Measurements from ENCODE around the gene HSD17B3.
"Not testable (repeated sequence)": the region's sequence is repeated elsewhere in the genome, so short reads cannot be mapped to it uniquely, and the experiment has no call there.

Gene HSD17B3

DNA sequence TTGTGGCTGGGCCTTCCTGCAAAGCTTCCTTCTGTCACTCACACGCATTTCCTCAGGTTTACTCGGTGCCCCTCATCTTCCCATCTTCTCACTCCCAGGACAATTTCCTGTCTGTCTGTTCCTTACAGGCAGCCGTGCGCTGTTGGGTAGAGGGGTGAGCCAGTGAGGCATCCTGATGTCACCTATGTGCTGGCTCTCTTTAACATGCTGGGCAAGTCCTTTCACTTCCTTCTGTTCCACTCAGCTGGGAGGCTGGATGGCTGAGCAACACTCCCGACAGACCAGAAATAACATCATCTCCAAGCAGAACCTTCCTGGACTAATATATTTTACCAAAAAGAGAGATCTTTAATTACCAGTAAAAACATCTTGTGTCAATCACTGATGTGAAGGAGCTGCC, 103.0 kb downstream of the HSD17B3 start:
- H3K27me3 ChIP-seq (ENCODE audit: insufficient read depth, low read depth, severe bottlenecking) = no peaks in the 10 kb centered on the region
- no peaks in the 10 kb centered on the region for H3K36me3 ChIP-seq
- TF ChIP-seq, protein P1, sequence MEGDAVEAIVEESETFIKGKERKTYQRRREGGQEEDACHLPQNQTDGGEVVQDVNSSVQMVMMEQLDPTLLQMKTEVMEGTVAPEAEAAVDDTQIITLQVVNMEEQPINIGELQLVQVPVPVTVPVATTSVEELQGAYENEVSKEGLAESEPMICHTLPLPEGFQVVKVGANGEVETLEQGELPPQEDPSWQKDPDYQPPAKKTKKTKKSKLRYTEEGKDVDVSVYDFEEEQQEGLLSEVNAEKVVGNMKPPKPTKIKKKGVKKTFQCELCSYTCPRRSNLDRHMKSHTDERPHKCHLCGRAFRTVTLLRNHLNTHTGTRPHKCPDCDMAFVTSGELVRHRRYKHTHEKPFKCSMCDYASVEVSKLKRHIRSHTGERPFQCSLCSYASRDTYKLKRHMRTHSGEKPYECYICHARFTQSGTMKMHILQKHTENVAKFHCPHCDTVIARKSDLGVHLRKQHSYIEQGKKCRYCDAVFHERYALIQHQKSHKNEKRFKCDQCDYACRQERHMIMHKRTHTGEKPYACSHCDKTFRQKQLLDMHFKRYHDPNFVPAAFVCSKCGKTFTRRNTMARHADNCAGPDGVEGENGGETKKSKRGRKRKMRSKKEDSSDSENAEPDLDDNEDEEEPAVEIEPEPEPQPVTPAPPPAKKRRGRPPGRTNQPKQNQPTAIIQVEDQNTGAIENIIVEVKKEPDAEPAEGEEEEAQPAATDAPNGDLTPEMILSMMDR (IDR thresholded peaks at IDR 0.05; ENCODE audit: low read depth, low read length) = no peak
- no peak overlapping the region for H3K4me3 ChIP-seq (ENCODE audit: low read depth, low read length)
- no peak for DNase-seq
- no peak overlapping the region for H3K27ac ChIP-seq
- H3K9me3 ChIP-seq (ENCODE audit: severe bottlenecking) = no peaks in the 10 kb centered on the region

DNA sequence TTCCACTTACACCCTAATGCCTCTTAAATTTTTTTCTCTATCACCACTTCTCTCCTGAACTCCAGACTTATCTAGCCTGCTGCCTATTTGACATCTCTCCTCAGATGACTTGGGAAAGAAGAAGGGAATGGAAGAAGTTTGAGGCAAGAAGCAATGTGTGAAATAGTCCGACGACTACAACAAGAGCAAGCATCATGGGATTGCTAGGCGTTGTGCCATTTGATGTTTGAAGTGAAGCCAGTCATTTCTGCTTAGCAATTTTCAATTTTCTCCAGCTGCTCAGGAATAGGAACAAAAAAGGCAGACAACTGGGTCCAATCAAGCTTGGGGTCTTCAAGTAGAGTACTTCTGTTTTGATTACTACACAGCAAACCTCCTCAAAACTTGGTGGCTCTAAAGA, 106.4 kb downstream of the HSD17B3 start:
- Histone ChIP-seq H3K4me3 (ENCODE audit: low read depth, low read length) (no peak overlapping the region), H3K9me3 (ENCODE audit: severe bottlenecking) (peaks cover 3% of the 10 kb centered on the region), H3K27me3 (ENCODE audit: insufficient read depth, low read depth, severe bottlenecking) (no peaks in the 10 kb centered on the region), H3K27ac (no peak overlapping the region), H3K36me3 (no peaks in the 10 kb centered on the region)
- TF ChIP-seq, protein P1 (IDR thresholded peaks at IDR 0.05; ENCODE audit: low read depth, low read length) = no peak
- DNase-seq = no peak

DNA sequence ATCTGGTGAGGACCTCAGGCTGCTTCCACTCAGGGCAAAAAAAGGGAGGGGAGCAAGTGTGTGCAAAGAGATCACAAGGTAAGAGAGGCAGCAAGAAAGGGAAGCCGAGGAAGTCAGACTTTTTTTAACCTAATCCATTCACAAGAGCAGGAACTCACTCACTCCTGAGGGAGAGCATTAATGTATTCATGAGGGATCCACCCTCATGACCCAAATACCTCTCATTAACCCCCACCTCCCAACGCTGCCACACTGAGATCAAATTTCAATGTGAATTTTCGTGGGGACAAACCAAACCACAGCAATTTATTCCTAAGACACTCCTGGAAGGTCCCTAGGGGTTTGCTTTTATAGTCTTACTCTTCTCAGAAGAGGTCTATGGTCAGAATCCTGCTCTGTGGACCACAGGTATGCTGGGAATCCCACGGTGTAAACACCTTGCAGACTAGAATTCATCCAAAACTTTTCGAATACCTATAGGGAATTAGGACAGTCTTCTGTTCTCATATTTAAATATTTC, 108.7 kb downstream of the HSD17B3 start:
- no peak overlapping the region for H3K4me3 ChIP-seq (ENCODE audit: low read depth, low read length)
- H3K9me3 ChIP-seq (ENCODE audit: severe bottlenecking) = peaks cover 22% of the 10 kb centered on the region
- H3K27me3 ChIP-seq (ENCODE audit: insufficient read depth, low read depth, severe bottlenecking) = no peaks in the 10 kb centered on the region
- TF ChIP-seq, protein P1 (IDR thresholded peaks at IDR 0.05; ENCODE audit: low read depth, low read length) = no peak
- no peak overlapping the region for H3K27ac ChIP-seq
- DNase-seq = no peak
- H3K36me3 ChIP-seq = no peaks in the 10 kb centered on the region

DNA sequence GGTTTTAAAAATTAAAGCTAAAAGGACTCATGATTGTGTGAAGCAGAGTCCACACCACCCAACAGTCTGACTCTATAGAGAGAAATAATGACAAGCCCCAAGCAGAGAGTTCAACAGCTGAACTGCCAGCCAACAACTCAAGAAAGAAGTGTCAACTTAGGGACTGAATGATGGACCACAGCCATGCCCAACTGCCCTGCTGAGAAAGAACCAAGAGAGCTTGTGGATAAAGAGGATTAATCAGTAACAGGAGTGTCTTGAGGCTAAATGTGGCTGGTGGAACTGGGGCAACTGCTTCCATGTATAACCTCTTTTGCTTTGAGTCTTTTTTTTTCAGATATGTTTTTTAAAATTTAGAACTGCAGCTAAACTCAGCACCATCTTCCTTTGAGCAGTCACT, 109.3 kb downstream of the HSD17B3 start:
- Histone ChIP-seq H3K4me3 (ENCODE audit: low read depth, low read length) (no peak overlapping the region), H3K36me3 (no peaks in the 10 kb centered on the region), H3K27ac (no peak overlapping the region), H3K27me3 (ENCODE audit: insufficient read depth, low read depth, severe bottlenecking) (no peaks in the 10 kb centered on the region), H3K9me3 (ENCODE audit: severe bottlenecking) (peaks cover 22% of the 10 kb centered on the region)
- TF ChIP-seq, protein P1 (IDR thresholded peaks at IDR 0.05; ENCODE audit: low read depth, low read length) = no peak
- no peak for DNase-seq

DNA sequence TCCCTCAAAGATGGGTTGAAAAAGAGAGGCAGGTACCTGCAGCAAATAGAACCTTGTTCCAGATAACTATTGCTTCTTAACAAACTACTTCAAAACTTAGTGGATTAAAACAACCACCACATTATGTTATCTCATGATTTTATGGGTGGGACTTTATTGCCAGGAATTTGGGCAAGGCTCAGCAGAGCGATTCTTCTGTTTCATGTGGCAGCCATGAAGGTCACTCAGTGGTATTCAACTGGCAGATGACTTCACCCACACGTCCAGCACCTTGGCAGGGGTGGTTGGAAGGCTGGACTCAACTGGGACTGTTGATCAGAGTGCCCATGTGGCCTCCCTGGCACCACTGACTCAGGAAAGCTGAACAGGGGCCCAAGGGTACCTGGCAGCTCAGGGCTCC, 112.0 kb downstream of the HSD17B3 start:
- peaks cover 22% of the 10 kb centered on the region for H3K9me3 ChIP-seq (ENCODE audit: severe bottlenecking)
- H3K27me3 ChIP-seq (ENCODE audit: insufficient read depth, low read depth, severe bottlenecking) = no peaks in the 10 kb centered on the region
- H3K36me3 ChIP-seq = no peaks in the 10 kb centered on the region
- TF ChIP-seq, protein P1 (IDR thresholded peaks at IDR 0.05; ENCODE audit: low read depth, low read length) = no peak
- H3K4me3 ChIP-seq (ENCODE audit: low read depth, low read length) = no peak overlapping the region
- DNase-seq = no peak
- no peak overlapping the region for H3K27ac ChIP-seq

DNA sequence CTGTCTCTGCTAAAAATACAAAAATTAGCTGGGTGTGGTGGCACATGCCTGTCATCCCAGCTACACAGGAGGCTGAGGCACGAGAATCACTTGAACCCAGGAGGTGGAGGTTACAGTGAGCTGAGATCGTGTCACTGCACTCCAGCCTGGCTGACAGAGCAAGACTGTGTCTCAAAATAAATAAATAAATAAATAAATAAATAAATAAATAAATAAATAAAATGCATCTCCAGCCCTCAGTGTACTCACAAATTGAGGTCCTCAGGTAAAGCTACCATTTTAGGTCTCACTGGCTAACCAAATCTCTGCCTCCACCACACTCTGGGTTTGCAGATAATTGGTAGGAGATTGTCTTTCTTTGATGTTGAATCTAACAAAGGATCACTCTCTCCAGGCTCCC, 112.4 kb downstream of the HSD17B3 start:
- H3K4me3 ChIP-seq (ENCODE audit: low read depth, low read length); DNase-seq; H3K36me3 ChIP-seq; H3K27me3 ChIP-seq (ENCODE audit: insufficient read depth, low read depth, severe bottlenecking); H3K27ac ChIP-seq: not testable (repeated sequence)
- H3K9me3 ChIP-seq (ENCODE audit: severe bottlenecking) = peaks cover 23% of the 10 kb centered on the region

Data from WERI-Rb-1 (cell line).